Gastrocnemius medialis (tissue), 4 donors: ENCODE data around the gene TCEAL7. TPM values are rescaled to one million over a fixed set of nuclear protein-coding genes. Genes with fewer than 3 reads are reported as not detected.
A peak's percentile ranks its signal among the peaks of the same experiment; 100 is the strongest.
"Not testable (repeated sequence)": the region's sequence is repeated elsewhere in the genome, so short reads cannot be mapped to it uniquely, and the experiment has no call there.

ENCODE experiments used
- ATAC-seq, 2 donors: fragments of 150-250 bp; one replicate each; pipeline ENCODE4 v1.9.1; 2016
- DNase-seq, 2 donors: peaks; one replicate each; pipeline ENCODE4 v3.0.0-alpha.2; 2019
- H3K27ac ChIP-seq, 4 donors: fragments of 200-600 bp; sonication (generic); 1 replicate in 1 of 4; 2 replicates in 3 of 4; pipeline ENCODE4 v1.5.1; 2016 to 2018; ENCODE audit warnings: mild to moderate bottlenecking in 2 of 4, moderate library complexity in 1 of 4
- H3K27me3 ChIP-seq, 3 donors: fragments of 200-600 bp; sonication (generic) in 2 of 3; 1 replicate in 1 of 3; 2 replicates in 2 of 3; pipeline versions ENCODE4 v1.5.1 to v1.6.0; 2016 to 2019; ENCODE audit warnings: mild to moderate bottlenecking in 1 of 3, moderate library complexity in 1 of 3
- H3K36me3 ChIP-seq, 2 donors: fragments of 200-600 bp; sonication (generic) in 1 of 2; one replicate each; pipeline ENCODE4 v1.5.1; 2017 to 2018
- H3K4me1 ChIP-seq, 2 donors: fragments of 200-600 bp; sonication (generic) in 1 of 2; one replicate each; pipeline ENCODE4 v1.5.1; 2016 to 2017; ENCODE audit warnings: mild to moderate bottlenecking in 2 of 2
- H3K4me3 ChIP-seq, 4 donors: fragments of 200-600 bp; sonication (generic) in 3 of 4; 1 replicate in 1 of 4; 2 replicates in 3 of 4; pipeline ENCODE4 v1.5.1; 2016 to 2019; ENCODE audit warnings: mild to moderate bottlenecking in 2 of 4
- H3K9me3 ChIP-seq, 3 donors: fragments of 200-600 bp; sonication (generic) in 2 of 3; 1 replicate in 1 of 3; 2 replicates in 2 of 3; pipeline ENCODE4 v1.5.1; 2016 to 2019
- POLR2A ChIP-seq, 2 donors: fragments of 450-650 bp; IDR thresholded peaks; one replicate each; pipeline ENCODE4 v1.6.1; 2017; ENCODE audit warnings: antibody characterized with exemption in 2 of 2, mild to moderate bottlenecking in 2 of 2, moderate library complexity in 2 of 2
- in situ Hi-C, 4 donors: fragments of 200-750 bp; cut with MboI; loops; one replicate each; pipeline versions ENCODE4 v1.15.0 to v1.8.0; 2017; ENCODE audit warnings: low sequenced_read_pairs in 4 of 4
- intact Hi-C: fragments of 100-400 bp; cut with DNase I; formaldehyde crosslinking; loops from one replicate; pipeline ENCODE4 v1.15.1; 2023; ENCODE audit warnings: low total_unique reads
- total RNA-seq, 4 donors: library from RNA; depleted of rRNA; stranded (reverse); fragments of >200 nt; gene quantifications; one replicate each; pipeline versions ENCODE4 v1.1.0 to v1.2.3, GENCODE V29; 2016
- TF ChIP-seq, protein P1 (sequence below), 5 experiments: fragments of 450-650 bp in 3 of 5; fragments of 200-600 bp in 2 of 5; sonication (generic) in 2 of 5; IDR thresholded peaks in 4 of 5; conservative IDR thresholded peaks in 1 of 5; 1 replicate in 4 of 5; 2 replicates in 1 of 5; pipeline ENCODE4 v1.5.1; 2016 to 2019; ENCODE audit warnings: antibody characterized with exemption in 5 of 5, mild to moderate bottlenecking in 3 of 5, moderate library complexity in 3 of 5

TCEAL7 gene
- total RNA-seq, 4 donors from 2014 or later, result 1.1 to 1.9 (median 1.7) TPM; not detected in 1

DNA sequence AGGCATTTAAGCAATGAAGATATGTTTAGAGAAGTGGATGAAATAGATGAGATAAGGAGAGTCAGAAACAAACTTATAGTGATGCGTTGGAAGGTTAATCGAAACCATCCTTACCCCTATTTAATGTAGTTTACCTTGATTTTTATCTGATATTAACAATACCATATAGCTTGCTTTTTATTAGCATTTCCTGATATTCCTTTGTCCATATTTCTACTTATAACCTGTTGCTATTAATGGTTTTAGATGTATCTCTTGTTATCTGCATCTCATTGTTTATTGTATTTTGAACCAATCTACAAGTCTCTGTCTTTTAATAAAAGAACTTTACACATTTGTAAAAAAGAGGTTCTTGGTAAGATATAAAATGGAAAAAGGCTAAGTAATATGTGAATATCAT is 27.8 kb downstream of the TCEAL7 start:
- Histone ChIP-seq H3K9me3 (no peaks in the 10 kb centered on the region), H3K27ac (no peak overlapping the region), H3K4me3 (peak overlapping the region in 1 of 4 donors; percentile 66), H3K27me3 (no peaks in the 10 kb centered on the region), H3K36me3 (no peaks in the 10 kb centered on the region), H3K4me1 (no peaks in the 10 kb centered on the region)
- intact Hi-C loops (loop anchor here (2.0 kb wide), 1 partner anchor 105 kb away; no protein-coding TSS in a partner anchor), in situ Hi-C loops (no loop called here)
- ATAC-seq (no peak), DNase-seq (no peak)
- TF ChIP-seq, protein P1, sequence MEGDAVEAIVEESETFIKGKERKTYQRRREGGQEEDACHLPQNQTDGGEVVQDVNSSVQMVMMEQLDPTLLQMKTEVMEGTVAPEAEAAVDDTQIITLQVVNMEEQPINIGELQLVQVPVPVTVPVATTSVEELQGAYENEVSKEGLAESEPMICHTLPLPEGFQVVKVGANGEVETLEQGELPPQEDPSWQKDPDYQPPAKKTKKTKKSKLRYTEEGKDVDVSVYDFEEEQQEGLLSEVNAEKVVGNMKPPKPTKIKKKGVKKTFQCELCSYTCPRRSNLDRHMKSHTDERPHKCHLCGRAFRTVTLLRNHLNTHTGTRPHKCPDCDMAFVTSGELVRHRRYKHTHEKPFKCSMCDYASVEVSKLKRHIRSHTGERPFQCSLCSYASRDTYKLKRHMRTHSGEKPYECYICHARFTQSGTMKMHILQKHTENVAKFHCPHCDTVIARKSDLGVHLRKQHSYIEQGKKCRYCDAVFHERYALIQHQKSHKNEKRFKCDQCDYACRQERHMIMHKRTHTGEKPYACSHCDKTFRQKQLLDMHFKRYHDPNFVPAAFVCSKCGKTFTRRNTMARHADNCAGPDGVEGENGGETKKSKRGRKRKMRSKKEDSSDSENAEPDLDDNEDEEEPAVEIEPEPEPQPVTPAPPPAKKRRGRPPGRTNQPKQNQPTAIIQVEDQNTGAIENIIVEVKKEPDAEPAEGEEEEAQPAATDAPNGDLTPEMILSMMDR (IDR thresholded peaks at IDR 0.05 in 4 of 5, conservative IDR thresholded peaks at IDR 0.05 in 1 of 5), result no peak

DNA sequence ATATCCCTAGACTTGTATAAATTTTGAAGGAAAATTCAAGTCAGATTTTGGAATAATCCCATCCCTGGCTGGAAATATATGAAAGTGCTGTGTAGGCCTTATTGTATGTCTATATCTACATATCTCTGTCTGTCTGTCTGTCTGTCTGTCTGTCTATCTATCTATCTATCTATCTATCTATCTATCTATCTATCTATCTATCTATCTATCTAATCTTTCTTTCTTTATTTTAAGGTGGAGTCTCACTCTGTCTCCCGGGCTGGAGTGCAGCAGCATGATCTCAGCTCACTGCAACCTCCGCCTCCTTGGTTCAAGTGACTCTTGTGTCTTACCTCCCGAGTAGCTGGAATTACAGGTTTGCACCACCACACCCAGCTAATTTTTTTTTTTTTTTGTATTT is 29.6 kb downstream of the TCEAL7 start:
- H3K27ac ChIP-seq, ATAC-seq, in situ Hi-C loops, H3K27me3 ChIP-seq, DNase-seq, intact Hi-C loops, H3K36me3 ChIP-seq, H3K9me3 ChIP-seq, H3K4me3 ChIP-seq, H3K4me1 ChIP-seq: not testable (repeated sequence)

DNA sequence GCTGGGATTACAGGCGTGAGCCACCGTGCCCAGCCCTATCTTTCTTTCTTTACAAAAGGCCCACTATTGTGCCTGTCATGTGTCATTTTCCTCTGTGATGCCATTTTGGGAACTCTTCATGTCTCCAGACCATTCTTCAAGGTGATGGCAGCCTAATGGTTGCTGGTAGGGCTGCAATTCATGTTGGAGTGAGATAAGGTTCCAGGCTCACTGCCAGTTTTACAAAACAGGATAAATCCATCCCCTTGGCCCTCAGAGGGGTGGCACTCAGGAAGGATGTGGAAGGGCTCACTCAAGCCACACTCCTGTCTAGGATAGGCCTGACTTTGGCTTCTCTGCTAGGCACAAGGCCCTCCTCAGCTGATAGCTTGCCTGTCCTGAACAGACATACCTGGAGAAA is 30.1 kb downstream of the TCEAL7 start:
- Histone ChIP-seq H3K4me1 (no peaks in the 10 kb centered on the region), H3K27me3 (no peaks in the 10 kb centered on the region), H3K4me3 (no peak overlapping the region), H3K9me3 (no peaks in the 10 kb centered on the region), H3K27ac (no peak overlapping the region), H3K36me3 (no peaks in the 10 kb centered on the region)
- in situ Hi-C loops, result no loop called here
- DNase-seq (no peak), ATAC-seq (no peak)
- TF ChIP-seq, protein P1 (IDR thresholded peaks at IDR 0.05 in 4 of 5, conservative IDR thresholded peaks at IDR 0.05 in 1 of 5), result no peak
- no peak for TF ChIP-seq POLR2A (IDR thresholded peaks at IDR 0.05)
- intact Hi-C loops, result no loop called here

DNA sequence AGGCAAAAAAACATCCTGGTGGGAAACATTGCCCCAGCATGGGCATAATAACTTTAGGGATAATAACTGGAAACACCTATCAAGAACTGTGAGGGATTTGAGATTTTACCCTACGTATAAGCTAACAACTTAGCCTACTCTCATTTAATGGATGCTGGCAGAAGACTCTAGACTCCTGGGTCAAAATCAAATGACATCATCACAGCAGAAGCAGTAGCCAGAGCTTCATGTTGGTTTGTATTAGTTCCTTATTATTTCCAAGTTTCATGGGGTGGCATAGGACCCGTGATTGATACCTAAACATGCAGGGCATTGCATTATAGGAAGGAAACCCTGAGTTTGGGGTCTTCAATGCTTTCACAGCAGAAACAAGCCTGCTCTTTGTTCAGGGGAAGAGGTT is 30.9 kb downstream of the TCEAL7 start:
- Histone ChIP-seq H3K36me3 (no peaks in the 10 kb centered on the region), H3K4me3 (no peak overlapping the region), H3K4me1 (no peaks in the 10 kb centered on the region), H3K9me3 (no peaks in the 10 kb centered on the region), H3K27ac (no peak overlapping the region), H3K27me3 (no peaks in the 10 kb centered on the region)
- TF ChIP-seq, protein P1 (IDR thresholded peaks at IDR 0.05 in 4 of 5, conservative IDR thresholded peaks at IDR 0.05 in 1 of 5), result no peak
- no peak for TF ChIP-seq POLR2A (IDR thresholded peaks at IDR 0.05)
- intact Hi-C loops, result no loop called here
- ATAC-seq (no peak), DNase-seq (no peak)
- in situ Hi-C loops, result no loop called here

DNA sequence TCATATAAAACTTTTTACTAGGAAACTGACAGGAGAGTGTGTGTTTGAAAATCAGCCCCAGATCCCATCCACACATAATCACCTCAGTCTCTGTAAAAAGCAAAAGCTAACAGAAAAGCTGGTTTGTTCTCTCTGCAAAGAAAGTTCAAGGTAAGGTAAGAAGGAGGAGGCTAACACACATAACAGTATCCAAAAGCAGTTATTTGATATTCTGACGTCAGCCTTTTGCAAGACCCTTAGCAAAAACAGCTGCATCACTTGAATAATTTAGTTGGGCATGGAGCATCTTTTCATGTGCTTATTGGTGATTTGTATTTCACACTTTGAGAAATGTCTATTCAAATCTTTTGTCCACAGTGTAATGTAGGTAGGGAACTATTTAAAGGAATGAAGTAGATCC is 31.8 kb downstream of the TCEAL7 start:
- intact Hi-C loops (no loop called here), in situ Hi-C loops (no loop called here)
- TF ChIP-seq, protein P1 (IDR thresholded peaks at IDR 0.05 in 4 of 5, conservative IDR thresholded peaks at IDR 0.05 in 1 of 5), result no peak
- no peak for TF ChIP-seq POLR2A (IDR thresholded peaks at IDR 0.05)
- Histone ChIP-seq H3K27ac (no peak overlapping the region), H3K9me3 (no peaks in the 10 kb centered on the region), H3K36me3 (no peaks in the 10 kb centered on the region), H3K4me1 (no peaks in the 10 kb centered on the region), H3K4me3 (no peak overlapping the region), H3K27me3 (no peaks in the 10 kb centered on the region)
- DNase-seq (no peak), ATAC-seq (no peak)
